Cerebellar nuclear complex (tissue), 1 donor: ENCODE data around the gene TUNAR.

Experiments
- DNase-seq, 2 experiments: peaks; one replicate each; lab custom pipeline; 2025; lab: John Stamatoyannopoulos, UW

The TUNAR gene

DNA sequence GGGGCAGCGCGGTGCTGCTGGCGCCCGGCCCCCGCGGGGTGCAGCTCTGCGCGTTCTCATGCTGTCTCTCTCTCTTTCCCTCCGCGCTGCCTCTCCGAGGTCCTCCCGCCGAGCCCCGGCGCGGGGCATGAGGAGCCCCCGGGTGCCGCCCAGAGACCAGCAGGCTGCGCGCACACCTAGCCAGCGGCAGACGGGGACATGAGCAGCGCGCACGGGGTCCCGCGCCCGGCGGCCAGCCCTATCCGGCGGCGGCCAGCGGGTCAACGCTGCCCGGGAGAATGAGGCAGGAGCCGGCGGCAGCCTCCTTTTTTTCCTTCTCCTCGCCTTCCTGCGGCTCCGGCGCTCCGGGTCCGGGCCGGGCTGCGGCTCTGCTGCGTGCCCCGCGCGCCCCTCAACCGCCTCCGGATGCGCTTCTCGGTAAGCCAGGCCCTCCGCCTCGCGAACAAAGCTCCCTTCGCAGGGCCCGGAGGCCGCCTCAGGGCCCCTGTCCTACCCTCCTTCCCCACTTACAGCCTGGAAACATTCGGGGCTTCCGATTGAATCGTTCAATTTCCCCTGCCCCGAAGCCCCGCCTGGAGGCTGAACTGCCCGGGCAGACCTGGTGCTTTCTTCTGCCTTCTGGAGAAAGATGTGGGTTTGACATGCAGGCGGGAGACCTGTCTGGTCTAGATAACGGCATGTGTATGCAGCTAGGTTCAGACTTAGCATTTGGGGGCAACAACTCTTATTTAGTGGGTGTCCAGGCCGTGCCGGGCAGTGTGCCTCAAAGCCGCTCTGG, at the start of gene TUNAR:
Gene TUNAR (plus strand): TSS at position 72 of the 778 bp plus-strand sequence.
- no peak for DNase-seq

DNA sequence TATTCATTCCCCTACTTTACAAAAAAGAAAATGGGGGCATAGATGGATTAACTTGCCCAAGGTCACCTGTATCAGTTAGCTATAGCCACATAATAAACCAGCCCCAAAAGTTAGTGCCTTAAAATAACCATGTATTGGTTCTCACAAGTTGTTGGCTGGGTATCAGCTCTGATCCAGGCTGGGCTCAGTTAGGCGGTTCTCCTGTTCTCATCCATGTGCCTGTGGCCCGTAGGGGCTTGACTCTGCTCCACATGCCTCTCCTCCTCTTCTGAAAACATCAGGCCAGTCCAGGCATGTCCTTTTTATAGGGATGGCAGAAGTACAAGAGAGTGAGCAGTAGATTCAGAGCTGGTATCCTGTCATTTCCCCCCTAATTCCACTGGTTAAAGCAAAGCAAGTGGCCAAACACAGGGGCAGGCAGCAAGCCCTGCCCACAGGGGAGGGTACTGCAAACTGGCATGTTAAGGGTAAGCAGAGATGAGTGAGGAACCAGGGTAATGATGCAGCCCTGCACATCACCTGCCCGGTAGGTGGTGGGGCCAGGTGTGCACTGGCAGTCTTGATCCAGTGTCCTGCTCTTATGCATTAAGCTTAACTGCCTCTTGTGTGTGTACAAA, 47.9 kb upstream of the TUNAR start:
- DNase-seq: no peak

DNA sequence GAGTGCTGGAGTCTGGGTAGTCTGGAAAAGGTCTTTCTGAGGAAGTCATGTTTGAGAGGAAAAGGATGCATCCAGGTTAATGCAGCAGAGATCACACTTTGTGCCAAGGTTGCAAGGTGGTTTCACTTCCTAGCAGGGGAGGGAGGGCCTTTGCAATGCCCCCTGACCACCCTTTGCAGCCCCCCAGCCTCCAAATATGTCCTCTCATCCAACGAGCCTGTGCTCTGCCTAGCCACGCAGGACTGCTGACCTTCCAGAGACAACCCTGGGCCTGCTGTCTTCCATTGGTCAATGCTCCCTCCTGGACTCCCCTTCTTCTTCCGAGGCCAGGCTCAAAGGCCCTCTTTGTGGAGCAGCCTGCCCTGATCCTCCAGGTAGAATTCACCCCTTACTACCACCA, 47.3 kb upstream of the TUNAR start:
- DNase-seq: no peak

DNA sequence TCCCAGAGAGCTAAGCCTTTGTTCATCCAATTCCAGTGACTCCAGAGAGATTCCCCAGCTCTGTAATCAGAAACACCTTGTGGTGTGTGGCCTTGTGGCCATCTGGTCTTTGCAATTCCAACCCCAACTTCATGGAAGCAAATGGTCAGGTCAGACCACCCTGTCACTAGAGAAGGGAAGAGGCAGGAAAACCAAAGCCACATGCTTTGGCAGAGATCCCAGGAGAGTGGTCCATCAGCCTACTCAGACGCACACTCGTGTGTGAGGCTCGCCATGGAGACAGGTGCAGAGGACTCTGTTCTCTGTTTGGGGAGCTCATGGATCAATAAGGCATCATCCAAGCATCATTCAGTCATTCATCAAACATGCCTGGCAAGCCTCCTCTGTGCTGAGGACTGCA, 46.2 kb upstream of the TUNAR start:
- no peak for DNase-seq

DNA sequence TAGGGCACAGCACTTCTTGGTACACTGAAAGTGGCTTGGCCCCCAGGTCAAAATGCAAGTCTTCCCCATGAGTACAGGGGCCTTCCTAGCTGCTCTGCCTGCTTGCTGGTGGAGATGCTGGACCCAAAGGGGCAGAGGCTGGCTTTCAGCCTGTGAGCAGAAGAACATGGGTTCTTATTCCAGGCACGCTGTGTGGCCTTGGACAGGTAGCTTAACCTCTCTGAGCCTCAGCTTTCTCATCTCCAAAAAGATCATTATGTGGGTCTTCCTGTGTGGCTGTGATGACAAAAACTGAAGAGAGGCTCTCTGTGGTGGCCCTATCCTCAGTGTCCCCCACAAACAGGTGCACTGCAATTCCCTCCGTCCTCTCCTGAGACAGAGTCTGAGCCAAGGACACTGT, 45.6 kb upstream of the TUNAR start:
- no peak for DNase-seq

DNA sequence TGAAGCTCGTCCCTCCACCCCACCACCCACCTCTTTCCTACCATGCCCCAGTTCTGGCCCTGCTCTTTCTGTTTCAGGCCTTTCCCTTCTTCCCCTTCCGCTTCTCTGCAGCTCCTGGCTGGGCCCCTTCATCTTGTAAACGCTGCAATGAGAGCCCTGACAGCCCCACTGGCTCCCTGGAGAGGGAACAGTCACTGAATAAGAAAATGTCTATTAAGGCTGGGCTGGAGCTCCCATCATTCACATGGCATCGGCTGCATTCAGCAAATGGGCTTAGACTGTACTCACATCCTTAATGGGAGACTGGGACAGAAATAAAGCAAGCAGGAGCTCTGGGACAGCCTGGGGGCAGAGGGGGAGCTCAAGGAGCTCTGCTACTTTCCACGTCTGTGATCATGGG, 45.2 kb upstream of the TUNAR start:
- DNase-seq: no peak

DNA sequence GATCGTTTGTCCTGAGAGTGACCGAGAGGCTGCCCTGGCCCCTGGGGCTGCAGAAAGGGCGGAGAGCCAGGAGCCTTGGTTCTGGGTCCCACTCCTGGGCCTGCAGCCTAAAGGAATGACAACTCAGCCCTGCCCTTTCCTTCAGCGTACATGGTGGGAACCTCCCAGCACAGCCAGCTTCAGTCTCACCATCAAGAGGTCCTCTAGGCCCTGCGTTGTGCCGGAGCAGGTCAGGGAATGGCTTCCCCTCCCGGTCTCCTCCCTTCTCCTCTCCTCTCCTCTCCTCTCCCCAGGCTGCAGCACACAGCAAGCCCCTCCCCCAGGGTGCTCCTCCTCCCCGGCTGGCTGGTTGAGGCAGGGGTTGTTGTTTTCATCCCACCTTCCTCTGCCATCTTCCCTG, 44.6 kb upstream of the TUNAR start:
- no peak for DNase-seq

DNA sequence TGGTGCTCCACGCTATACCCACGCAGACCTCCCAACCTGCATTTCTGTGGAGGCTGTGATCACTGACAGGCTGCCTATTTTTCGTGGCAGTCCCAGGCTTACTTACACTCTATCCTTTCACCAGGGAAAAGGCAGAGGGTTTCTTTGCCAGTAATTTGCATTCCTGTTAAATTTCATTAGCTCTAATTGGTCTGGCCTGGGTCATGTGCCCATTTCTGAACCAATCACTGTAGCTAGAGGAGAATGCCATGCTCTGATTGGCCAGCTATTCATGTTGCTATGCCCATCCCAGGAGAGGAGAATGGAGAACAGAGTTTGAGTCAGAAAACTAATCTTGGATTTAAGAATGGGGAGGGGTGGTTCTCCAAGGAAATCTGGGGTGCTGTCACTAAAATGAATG, 43.2 kb upstream of the TUNAR start:
- DNase-seq: no peak

DNA sequence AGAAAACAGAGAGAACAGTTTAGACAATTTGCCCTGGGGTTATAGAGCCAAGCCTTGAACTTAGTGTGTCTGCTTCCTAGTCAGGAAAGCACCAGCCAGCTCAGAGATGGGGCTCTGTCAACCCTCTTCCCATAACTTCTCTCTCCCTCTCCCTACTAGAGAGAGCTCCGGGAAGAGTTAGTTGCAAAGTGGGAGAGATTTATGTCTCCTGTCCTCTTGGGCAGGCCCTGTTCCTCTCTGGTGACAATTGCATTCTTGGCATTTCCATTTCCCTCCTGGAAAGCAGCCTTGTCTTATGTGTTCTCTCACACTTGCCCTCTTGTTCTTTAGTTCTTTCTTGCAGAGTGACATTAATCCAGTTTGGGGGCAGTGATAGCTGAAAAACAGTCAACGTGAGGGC, 42.1 kb upstream of the TUNAR start:
- no peak for DNase-seq

DNA sequence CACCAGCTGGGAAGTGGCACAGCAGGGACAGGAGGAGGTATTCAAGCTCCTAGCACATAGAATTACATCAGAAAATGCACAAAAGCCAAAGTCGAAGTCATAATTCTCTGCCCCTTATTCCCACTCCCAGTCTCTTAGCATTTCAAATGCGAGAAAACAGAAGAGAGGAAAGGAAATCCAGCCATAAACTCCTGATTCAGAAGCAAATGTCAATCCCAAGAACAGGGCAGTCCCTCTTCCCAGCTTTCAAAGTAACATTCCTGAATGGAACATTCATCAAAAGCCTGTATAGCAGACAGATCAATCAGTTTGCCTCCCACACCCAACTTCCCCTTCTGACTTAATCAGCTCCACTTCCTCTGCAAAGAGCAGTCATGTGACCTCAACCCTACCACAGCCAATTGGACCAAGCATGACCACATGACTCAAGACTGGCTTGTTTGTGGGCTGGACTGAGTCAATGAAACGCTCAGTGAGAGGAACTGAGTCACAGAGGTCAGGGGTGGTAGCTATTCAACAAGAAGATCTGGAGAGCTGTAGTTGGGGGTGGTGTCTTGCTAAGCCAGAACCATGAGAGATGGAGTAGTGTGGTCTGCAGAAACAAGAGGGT, 41.4 kb upstream of the TUNAR start:
- no peak for DNase-seq

DNA sequence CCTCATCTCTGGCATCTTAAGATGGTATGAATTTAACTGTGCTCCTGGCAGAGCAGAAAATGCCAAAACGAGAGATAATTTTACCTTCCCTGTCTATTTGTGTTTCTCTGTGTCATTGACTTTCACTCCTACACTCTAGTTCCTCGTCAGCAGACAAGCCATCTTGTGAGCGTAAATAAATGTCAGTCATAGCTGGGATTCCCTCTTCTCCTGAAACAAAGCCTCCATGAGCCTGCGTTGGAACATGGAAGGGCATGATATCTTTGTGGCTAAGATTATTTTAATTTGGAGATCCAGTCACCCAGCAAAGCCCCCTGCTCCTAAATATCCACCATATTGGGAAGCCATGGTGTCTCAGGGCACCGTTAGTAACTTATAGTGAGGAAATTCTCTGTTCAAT, 37.8 kb upstream of the TUNAR start:
- DNase-seq: no peak

DNA sequence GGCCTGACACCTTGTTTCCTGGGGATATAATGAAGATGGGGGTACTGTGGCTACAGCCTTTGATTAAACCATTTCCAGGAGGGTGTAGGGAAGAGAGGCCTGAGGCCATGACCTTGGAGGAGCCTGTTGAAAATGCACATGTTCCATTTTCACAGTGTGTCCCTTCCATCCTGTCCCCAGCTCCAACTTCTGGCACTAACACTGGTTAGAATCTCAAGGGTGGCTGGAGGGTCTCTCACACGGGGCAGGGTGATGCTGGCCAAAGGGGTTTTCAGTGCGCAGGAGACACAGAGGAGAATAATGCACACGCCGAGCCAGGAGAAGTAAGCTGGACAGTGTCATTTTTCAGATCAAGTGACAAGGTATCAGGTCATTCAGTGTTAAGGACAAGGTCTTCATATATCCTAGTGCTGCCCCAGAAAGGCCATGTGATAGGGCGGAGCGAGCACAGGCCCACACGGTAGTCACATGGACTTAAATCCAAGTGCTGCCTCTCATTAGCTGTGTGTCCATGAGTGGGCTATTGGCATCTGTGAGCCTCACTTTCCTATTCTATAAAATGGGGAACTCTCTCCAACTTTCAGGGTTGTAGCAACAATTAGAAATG, 36.4 kb upstream of the TUNAR start:
- no peak for DNase-seq

DNA sequence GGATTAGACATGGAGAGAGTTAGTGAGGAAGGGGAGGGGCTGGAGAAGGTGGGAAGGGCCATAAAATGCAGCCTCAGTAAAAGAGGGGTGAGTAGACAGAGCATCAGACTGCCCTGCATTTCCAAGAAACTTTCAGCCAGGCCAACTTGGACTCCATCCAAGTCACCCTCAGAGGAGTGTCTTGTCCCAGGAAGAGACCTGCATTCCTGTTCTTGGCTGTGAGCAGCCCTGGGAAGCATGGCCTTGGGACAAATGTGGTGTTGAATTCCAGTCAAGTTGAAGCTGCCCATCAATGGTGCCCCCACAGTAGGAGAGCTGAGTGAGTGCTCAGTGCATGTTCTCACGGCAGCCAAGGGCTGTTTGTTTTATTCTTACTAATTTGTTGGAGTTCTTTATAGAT, 35.0 kb upstream of the TUNAR start:
- DNase-seq: no peak

DNA sequence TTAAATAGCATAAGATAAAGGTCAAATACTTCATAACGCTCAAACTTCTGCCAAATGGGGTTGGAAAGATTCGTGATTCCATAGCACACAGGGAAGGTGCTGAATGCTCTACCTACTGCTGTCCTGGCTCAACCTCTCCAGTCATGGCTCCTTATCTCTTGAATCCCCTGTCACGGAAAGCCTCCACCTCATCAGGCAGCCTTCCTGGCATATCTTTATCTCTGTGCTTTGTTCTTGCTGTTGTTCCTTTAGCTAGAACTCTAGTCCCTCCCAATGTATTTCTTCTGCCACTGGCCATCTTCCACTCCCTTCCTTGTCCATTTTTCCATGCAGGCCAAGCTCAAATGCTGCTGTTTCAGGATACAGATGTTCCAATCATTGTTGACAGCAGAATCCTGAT, 26.9 kb upstream of the TUNAR start:
- no peak for DNase-seq

DNA sequence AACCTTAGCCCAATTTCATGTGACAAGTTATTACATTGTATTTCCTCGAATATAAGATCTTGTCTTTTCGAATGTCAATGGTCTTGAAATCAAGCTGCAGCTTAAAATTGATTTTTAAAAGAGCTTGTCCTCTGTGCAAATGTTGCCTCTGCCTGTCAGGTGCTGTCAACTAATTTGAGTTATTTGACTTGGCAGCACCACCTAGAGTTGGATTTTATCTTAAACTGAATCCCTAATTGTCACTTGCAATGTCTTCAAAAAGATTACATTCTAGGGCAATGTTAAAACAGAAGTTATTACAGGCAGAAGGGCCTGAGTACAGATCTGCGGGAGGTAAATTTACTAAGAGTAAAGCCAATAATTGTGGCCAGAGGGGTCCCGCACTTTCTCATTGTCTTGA, 26.2 kb upstream of the TUNAR start:
- DNase-seq: no peak

DNA sequence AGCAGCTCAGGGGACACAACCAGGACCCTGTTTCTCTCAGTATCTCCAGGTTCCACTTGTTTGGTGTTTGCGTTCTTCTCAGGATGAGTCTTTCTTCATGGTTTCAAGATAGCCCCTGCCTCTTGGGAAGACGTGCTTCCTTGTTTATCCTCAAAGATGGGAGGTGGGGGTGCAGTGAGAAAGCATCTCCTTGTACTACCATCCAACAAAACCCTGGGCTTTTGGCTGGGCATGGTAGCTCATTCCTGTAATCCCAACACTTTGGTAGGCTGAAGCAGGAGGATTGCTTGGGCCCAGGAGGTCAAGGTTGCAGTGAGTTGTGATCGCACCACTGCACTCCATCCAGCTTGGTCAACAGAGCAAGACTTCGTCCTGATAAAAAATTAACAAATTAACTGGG, 21.0 kb upstream of the TUNAR start:
- DNase-seq: no peak

DNA sequence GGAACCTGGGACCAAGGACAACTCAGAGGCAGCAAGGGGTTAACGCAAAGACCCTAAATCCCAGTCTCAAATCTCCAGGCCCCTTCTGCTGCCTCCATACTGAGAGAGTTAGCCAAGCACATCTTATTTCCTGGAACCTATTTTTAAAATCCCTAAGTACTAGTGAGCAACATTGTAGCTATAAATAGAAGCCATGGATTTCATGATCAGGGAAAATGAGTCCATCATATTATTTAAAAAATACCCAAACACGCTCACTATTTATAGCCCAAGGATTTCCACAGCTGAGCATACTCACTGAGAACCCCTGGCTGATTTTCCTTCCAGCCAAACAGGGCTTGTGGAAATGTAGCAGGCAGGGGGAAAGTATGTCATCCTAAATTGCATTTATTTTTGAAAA, 19.4 kb upstream of the TUNAR start:
- no peak for DNase-seq

DNA sequence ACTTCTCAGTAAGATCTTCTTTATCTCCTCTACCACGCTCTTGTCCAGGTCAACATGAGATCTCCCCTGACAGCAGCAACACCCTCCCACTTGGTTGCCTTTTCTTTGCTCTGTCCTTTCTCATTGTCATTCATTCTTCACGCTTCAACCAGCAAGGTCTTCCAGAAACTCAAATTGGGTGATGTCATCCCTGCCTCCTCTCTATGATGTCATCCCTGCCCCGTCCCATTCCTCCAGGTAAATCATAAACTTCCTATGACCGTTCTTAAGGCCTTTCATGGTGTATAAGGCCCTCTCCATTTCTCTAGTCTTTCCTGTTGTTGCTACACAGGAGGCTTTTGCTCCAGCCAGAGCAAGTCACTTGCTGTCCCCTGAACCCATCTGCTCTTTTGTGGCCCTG, 17.7 kb upstream of the TUNAR start:
- no peak for DNase-seq

DNA sequence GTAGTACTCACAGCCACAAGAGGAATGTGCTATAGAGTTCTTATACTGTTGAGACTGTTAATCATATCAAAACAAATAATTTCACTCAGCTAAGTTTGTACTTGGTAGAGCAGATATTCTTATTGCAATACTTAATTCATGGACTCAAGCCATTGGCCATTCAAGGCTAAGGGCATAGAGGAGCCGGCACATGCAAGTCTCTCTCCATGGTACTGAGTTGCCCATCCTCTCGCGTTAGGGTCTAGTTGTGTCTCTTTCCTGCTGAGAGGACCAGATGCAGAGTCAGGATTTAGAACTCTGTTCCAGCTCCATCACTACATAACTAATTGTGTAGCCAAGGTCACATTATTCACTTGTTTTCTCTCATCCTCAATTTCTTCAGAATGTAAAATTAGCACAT, 14.4 kb upstream of the TUNAR start:
- DNase-seq: no peak

DNA sequence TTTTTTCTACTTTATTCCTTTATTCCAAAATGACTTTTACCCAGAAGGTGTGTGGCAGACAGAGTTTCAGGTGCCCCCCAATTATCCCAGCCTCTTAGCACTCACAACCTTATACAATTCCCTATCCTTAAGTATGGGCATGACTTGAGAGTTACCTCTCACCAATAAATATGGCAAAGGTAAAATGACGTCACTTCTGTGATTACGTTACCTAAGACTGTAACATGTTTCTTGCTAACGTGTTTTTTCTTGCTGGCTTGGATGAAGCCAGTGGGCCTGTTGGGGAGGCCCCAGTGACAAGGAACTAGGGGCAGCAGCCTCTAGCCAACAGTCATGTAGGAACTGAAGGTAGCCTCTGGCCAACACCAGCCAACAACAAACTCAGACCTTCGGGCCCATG, 13.3 kb upstream of the TUNAR start:
- no peak for DNase-seq

DNA sequence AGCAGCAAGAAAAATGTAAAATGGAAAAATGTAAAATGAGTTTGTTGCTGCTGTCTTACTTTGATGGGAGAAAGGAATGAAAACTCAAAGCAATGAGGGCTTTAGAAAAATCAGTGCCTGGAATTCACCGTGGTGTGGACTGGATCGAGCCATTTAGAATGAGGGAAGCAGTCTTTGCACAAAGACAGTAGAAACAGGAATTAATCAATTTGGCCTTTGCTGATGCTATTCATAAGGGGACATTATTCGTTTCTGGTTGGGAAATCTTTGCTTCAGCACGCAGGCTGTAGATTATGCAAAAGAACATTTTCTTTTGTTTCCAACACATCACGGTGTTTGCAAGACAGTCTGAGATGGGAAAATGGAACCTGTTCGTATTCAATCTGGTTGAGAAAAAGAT, 6.9 kb upstream of the TUNAR start:
- DNase-seq: no peak

DNA sequence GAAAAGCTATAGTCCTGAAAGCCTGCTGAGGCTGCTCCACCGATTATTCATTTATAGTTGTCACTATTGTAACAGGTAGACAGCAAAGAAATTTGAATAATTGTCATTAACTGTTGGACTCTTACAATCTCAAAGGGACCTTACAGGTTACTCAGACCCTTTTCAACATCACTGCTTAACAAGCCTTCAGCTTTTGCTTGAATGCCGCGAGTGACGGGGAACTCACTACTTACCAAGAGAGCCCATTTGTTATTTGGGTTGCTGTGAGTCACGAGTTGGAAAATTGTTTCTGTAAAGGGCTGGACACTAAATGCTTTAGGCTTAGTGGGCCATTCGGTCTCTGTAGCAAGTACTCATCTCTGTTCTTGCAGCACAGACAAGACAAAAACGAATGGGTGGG, 5.9 kb upstream of the TUNAR start:
- DNase-seq: no peak

DNA sequence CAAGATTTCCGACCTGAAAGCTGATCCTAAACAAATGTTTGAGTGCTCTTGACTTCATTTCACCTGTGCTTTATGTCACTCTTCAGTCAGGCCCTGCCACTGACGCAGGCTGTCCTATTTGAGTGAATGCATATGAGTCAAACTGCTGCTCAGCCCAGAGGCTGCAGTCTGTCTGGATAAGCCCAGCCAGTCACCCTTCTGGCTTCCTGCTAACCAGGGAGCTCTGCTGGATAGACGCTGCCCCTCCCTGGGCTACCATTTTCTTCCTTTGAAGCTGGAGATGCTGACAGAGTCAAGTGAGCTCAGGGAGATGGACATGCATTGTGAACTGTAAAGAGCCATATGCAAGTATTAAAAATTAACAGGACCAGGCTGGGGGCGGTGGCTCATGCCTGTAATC, 5.1 kb upstream of the TUNAR start:
- no peak for DNase-seq
